Measurements from ENCODE around the gene PEA15.

Gene PEA15

GRCh38 chr1:160251687-160252526 is 46.7 kb downstream of the PEA15 start (continued):
- TF ChIP-seq ZNF549 (tag by site-specific recombination; IDR thresholded peaks at IDR 0.05) (no peak), ZNF302 (tag by site-specific recombination; IDR thresholded peaks at IDR 0.05; ENCODE audit: low read depth) (no peak), ZNF148 (tag by site-specific recombination; IDR thresholded peaks at IDR 0.05; ENCODE audit: borderline replicate concordance) (no peak), SP3 (tag by site-specific recombination; IDR thresholded peaks at IDR 0.05) (no peak), PATZ1 (tag by site-specific recombination; IDR thresholded peaks at IDR 0.05) (no peak), ZNF560 (tag by site-specific recombination; IDR thresholded peaks at IDR 0.05; ENCODE audit: borderline replicate concordance) (no peak), ZNF114 (tag by site-specific recombination; IDR thresholded peaks at IDR 0.05) (no peak), ZNF221 (tag by site-specific recombination; IDR thresholded peaks at IDR 0.05; ENCODE audit: borderline replicate concordance) (no peak), PRDM2 (tag by site-specific recombination; IDR thresholded peaks at IDR 0.05; ENCODE audit: borderline replicate concordance) (no peak), PRDM6 (tag by site-specific recombination; IDR thresholded peaks at IDR 0.05) (no peak), ZBTB21 (tag by site-specific recombination; IDR thresholded peaks at IDR 0.05) (no peak), PRDM10 (tag by site-specific recombination; IDR thresholded peaks at IDR 0.05) (no peak), EGR2 (tag by site-specific recombination; IDR thresholded peaks at IDR 0.05; ENCODE audit: low read depth) (no peak), ZNF366 (tag by site-specific recombination; conservative IDR thresholded peaks at IDR 0.05) (no peak), REST (tag by site-specific recombination; IDR thresholded peaks at IDR 0.05) (no peak), SCRT1 (tag by site-specific recombination; IDR thresholded peaks at IDR 0.05; ENCODE audit: borderline replicate concordance) (no peak), SP2 (tag by site-specific recombination; IDR thresholded peaks at IDR 0.05) (no peak)
